Fibroblast of skin of back (primary cell): ENCODE results near the gene TMEM119.
"Not testable (repeated sequence)": the region's sequence is repeated elsewhere in the genome, so short reads cannot be mapped to it uniquely, and the experiment has no call there.

Experiments
- DNase-seq: peaks from one replicate; pipeline ENCODE4 v3.0.0-alpha.2; 2013

The TMEM119 gene

DNA sequence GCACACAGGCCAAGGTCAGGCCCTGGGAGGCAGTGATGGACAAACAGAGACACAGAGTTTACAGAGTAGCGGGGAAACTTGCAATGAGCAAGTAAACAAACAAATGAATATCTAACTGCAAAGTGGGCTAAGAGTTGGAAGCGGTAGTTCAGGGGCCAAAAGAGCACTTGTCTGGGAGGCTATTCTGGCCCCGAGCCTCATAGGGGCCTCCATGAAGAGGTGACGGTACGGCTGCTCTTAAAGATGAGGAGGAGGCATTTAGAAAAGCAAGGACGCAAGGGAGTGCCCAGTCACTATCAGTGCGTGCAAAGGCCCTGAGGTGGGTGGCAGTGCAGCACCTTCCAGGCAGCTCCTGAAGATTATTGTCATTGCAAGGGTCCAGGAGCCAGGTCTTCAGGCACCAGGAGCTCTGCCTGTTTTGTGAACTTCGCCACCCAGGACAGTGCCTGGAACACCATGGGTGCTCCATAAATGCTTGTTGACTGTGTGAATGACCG lies 4.4 kb upstream of the TMEM119 start:
- DNase-seq, result no peak

DNA sequence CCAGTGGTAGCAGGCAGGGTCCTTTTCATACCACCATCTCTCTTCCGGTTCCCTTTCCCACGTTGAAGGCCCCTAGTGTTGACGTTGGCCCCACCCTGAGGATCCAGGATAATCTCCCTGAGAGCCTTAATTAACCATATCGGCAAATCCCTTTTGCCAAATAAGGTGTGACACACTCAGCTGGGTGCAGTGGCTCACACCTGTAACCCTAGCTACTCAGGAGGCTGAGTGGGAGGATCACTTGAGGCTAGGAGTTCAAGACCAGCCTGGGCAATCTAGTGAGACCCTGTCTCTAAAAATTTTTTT lies 2.8 kb upstream of the TMEM119 start:
- no peak for DNase-seq

DNA sequence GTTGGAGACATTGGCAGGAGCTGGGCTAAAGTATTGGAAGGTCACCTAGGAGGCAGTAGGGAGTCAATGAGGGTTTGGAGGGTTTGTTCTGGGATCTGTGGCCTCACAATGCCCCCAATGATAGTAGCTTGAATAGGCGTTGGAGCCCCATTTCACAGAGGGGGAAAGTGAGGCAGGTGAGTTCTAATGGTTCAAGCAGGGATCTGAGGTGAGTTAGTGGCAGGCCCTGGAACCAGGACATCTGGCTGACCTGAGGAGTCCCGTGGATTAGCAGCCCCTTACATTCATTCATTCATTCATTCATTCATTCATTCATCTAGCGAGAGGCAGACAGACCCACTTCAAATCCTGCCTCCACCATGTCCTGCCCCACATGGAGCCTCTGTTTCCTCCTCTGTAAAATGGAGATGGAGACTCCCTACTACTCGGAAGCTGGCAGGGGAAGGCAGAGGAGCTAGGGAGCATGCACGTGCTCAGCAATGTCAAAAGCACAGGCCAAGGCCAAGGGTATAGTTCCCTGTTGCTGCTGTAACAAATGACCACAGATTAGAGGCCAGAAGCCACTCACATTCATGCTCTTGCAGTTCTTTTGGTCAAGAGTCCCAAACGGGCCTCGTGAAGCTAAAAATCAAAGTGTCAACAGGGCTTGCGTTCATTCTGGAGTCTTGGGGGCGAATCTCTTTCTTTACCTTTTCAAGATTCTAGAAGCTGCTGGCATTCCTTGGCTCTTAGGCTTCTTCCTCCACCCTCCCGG lies 2.2 kb upstream of the TMEM119 start:
- no peak for DNase-seq

DNA sequence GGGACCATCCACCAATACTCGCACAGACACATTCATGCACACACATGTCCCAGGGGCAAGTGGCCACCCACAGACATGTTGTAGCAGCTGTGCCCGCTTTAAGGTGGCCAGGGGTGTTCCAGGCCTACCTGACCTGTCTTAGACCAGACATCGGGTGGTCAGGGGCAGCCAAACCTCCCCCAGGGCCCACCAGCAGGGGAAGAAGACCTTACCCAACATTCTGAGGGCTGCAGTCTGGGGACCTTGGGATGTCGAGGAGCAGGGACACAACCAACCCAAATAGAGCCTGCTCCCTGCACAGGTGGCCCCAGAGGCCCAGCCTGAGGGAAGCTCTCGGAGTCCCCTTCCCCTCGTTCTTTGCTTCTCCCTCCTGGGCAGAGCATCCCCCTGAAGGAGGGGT lies 1.7 kb upstream of the TMEM119 start:
- no peak for DNase-seq

GRCh38 chr12:108598553-108599250 lies 818 bp upstream of the TMEM119 start:
- DNase-seq, result no peak

DNA sequence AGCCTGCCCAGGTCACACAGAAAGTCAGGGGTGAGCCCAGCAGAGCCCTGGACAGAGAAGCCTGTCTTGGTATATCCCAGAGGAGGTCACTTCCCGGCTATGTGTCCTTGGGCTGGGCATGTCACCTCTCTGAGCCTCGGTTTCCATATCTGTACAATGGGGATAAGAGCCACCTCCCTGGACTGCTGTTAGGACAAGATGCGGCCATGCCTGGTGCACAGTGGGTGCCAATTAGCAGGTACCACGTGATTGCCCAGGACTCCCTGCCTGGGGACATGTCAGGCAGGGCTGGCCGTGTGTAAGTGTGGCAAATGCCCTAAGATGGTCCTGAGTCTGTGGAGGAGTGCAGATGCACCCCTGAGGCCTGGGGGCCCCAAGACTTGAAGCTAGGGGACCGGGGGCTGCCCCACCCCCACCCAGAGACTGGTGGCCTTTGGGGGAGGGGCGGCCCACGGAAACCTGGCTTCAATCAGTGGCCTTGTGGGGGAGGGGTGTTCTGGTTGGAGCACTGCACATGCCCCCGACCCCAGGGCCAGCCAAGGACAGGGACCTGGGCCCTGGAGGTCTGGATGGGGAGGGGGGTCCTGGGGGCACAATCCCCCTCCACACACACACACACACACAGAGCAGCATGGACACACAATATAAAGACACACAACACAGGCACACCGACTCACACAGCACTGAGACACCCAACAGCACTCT lies 878 bp downstream of the TMEM119 start:
- DNase-seq, result peak; percentile 35

GRCh38 chr12:108595711-108596647 lies 1.9 kb downstream of the TMEM119 start:
- DNase-seq, result no peak

- no peak for DNase-seq
Observed at GRCh38 chr12:108594960-108595710, 2.7 kb downstream of the TMEM119 start.

DNA sequence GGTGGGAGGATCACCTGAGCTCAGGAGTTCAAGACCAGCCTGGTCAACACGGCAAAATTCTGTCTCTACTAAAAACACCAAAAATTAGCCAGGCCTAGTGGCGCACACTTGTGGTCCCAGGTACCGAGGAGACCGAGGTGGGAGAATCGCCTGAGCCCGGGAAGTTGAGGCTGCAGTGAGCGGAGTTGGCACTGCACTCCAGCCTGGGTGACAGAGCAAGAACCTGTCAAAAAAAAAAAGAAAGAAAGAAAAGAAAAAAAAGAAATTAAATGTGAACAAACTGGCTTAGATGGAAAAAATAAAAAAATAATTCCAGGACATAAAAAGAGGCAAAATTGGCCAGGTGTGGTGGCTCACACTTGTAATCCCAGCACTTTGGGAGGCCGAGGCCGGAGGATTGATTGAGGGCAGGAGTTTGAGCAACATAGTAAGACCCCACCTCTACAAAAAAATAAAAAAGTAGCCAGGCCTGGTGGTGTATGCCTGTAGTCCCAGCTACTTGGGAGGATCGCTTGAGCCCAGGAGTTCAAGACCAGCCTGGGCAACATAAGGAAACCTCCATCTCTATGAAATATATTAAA lies 3.5 kb downstream of the TMEM119 start:
- DNase-seq, result no peak

- no peak for DNase-seq
Observed at GRCh38 chr12:108592033-108592909, 5.6 kb downstream of the TMEM119 start.

DNA sequence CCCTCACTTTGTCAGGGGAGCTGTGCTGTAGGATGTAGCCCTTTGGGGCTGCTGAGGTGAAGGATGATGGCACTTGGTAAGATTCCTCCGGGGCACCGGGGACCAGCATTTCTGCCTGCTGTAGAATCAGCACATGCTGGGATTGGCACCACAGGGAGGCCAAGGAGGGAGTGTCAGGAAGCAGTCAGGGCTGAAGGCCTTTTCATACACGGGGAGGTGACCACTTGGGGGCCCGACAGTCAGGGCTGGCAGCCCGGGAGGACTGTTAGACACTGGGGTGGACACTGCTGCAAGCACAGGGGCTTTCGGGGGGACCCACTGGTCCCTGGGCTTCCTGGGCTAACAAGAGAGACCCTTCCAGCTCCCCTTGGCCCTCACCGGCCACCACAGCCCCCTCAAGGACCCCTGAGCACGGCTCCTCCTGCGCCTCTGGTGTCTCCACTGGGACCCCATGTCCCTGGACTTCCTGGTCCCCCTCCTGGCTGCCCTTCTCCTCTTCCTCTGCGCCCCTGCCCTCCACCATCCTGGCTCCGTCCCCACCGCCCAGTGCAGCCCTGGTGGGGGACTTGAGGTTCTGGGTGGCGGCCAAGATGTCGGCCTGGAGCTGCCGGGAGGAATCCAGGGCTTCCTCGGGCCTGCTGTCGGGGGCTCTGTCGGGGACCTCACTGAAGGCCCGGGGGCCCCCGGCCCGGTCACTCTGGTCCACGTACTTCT lies 6.5 kb downstream of the TMEM119 start:
- no peak for DNase-seq

DNA sequence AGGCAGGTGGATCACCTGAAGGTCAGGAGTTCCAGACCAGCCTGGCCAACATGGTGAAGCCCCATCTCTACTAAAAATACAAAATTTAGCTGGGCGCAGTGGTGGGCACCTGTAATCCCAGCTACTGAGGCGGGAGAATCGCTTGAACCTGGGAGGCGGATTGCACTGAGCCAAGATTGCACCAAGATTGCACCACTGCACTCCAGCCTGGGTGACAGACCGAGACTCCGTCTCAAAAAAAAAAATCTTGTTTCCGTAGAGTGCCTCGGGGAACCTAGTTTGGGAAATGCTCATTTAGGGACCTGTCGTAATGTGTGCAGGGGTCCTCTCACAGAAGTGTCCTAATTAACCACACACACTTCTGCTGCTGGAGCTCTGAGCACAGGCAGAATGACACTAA lies 7.4 kb downstream of the TMEM119 start:
- DNase-seq, result not testable (repeated sequence)

DNA sequence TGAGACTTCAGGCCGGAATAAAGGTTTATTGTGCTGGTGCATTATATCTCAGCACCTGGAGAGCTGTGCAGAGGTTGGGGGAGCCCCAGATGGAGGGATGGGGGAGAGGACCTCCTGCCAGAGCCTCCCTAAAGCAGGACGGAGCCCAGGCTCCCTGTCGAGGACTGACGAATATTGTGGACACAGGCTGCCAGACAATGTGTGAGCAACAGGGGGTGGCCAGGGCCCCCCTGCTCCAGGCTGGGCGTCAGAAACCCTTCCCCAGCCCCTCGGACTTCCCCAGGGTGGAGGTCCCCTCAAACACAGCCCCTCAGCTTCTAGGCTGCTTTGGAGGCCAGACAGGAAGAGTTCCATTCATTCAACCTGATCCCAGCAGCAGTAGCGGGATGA lies 8.0 kb downstream of the TMEM119 start:
- no peak for DNase-seq

- DNase-seq, result peak; percentile 42
Observed at GRCh38 chr12:108589028-108589839, 8.7 kb downstream of the TMEM119 start.

- no peak for DNase-seq
Observed at GRCh38 chr12:108587826-108588225, 10.1 kb downstream of the TMEM119 start.

DNA sequence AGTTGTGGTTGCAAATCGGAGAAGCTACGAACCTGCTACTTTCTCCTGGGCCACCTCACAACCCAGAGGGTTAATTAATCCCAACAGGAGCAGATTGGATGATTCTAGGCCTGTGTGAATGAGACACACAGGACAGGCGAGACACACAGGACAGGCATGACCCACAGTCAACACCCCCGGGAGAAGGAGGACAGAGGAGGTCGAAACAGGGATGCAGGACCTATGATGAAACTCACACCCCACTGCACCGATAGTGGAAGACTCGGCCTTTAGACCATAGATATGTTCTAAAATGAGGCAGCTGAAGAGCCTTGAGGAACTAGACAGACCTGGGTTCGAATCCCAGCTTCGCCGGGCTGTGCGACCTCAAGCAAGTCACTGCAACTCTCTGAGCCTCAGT lies 11.6 kb downstream of the TMEM119 start:
- no peak for DNase-seq

- no peak for DNase-seq
Observed at GRCh38 chr12:108585864-108586263, 12.0 kb downstream of the TMEM119 start.

DNA sequence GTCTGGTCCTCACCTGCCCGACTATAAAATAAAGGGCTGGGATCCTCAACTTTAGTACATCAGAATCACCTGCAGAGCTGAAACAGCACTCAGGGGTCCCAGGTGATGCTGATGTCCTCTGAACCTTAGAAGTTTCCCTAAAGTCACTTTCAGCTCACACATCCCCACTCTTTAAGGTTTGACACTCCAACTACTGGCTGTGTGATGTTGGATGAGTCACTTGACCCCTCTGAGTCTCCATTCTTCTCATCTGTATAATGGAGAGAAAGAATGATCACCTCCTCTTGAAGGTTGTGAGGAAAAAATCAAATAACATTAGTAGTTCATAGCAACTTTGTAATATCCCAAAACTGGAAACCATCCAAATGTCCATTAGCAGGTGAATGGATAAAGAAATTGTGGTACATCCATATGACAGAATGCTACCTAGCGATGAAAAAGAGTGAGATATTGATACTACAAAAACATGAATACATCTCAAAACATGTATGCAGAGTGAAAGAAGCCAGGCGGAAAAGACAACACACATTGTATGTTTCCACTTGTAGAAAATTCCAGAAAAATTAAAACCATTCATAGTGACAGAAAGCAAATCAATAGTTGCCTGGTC lies 13.3 kb downstream of the TMEM119 start:
- DNase-seq, result no peak
